Measurements from ENCODE around the gene EXOC2.

DNA sequence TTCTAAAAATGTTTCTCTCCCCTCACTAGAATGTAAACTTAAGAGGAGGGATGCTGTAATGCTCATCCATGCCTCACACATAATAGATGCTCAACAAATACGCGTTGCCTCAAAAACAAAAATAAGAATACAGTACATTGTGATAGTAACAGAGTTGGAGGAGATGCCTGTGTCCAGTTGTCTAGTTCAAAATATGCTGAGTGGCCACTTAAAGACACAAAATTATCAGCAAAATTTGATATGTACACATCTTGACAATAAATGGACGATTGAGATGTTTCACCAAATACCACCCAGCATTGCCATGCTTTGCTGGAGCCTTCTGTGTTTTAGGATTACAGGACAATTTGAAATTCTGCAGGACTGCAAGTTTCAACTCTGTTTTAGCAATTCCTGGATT, 7.6 kb upstream of the EXOC2 start:
- TF ChIP-seq POLR2A (IDR thresholded peaks at IDR 0.05; ENCODE audit: low read depth, low read length) (no peak), EZH2 (IDR thresholded peaks at IDR 0.05; ENCODE audit: borderline replicate concordance, low read depth, low read length, severe bottlenecking) (no peak), POLR2AphosphoS5 (IDR thresholded peaks at IDR 0.05; ENCODE audit: insufficient read depth, low read depth, low read length) (no peak)
- TF ChIP-seq, protein P1, sequence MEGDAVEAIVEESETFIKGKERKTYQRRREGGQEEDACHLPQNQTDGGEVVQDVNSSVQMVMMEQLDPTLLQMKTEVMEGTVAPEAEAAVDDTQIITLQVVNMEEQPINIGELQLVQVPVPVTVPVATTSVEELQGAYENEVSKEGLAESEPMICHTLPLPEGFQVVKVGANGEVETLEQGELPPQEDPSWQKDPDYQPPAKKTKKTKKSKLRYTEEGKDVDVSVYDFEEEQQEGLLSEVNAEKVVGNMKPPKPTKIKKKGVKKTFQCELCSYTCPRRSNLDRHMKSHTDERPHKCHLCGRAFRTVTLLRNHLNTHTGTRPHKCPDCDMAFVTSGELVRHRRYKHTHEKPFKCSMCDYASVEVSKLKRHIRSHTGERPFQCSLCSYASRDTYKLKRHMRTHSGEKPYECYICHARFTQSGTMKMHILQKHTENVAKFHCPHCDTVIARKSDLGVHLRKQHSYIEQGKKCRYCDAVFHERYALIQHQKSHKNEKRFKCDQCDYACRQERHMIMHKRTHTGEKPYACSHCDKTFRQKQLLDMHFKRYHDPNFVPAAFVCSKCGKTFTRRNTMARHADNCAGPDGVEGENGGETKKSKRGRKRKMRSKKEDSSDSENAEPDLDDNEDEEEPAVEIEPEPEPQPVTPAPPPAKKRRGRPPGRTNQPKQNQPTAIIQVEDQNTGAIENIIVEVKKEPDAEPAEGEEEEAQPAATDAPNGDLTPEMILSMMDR (IDR thresholded peaks at IDR 0.05; ENCODE audit: extremely low read depth in 1 of 2, insufficient read depth in 1 of 2, low read depth in 1 of 2, low read length in 2 of 2) = no peak
- TF ChIP-seq, protein P2, sequence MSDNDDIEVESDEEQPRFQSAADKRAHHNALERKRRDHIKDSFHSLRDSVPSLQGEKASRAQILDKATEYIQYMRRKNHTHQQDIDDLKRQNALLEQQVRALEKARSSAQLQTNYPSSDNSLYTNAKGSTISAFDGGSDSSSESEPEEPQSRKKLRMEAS (IDR thresholded peaks at IDR 0.05; ENCODE audit: insufficient read depth, insufficient read length) = no peak
